Body of pancreas (tissue), 4 donors: ENCODE measurements around the gene RPH3AL. TPM values are rescaled to one million over a fixed set of nuclear protein-coding genes. Genes with fewer than 3 reads are reported as not detected.

Experiments
- ATAC-seq: fragments of 150-250 bp; one replicate; pipeline ENCODE4 v1.9.1; 2016
- DNase-seq, 4 donors: peaks; one replicate each; pipeline ENCODE4 v3.0.0-alpha.2; 2019
- H3K27ac ChIP-seq, 4 donors: fragments of 200-600 bp; sonication (generic); 1 replicate in 3 of 4; 2 replicates in 1 of 4; pipeline versions ENCODE4 v1.5.1 to v1.6.1; 2016 to 2019; ENCODE audit warnings: mild to moderate bottlenecking in 1 of 4, mixed read lengths in 1 of 4, moderate library complexity in 1 of 4
- H3K27me3 ChIP-seq, 2 donors: fragments of 200-600 bp; sonication (generic); one replicate each; pipeline ENCODE4 v1.6.0; 2016; ENCODE audit warnings: mild to moderate bottlenecking in 1 of 2
- H3K36me3 ChIP-seq, 2 donors: fragments of 200-600 bp; sonication (generic); replicated peaks in 1 of 2; 2 replicates each; pipeline ENCODE4 v1.5.1; 2016; ENCODE audit warnings: low read depth in 2 of 2; ENCODE audit not compliant: insufficient read depth in 1 of 2
- H3K4me1 ChIP-seq: fragments of 200-600 bp; sonication (generic); one replicate; pipeline ENCODE4 v1.6.0; 2016
- H3K4me3 ChIP-seq, 2 donors: fragments of 200-600 bp; sonication (generic); 1 replicate in 1 of 2; 2 replicates in 1 of 2; pipeline ENCODE4 v1.5.1; 2016 to 2019
- H3K9me3 ChIP-seq, 3 donors: fragments of 200-600 bp; sonication (generic); 1 replicate in 2 of 3; 2 replicates in 1 of 3; pipeline ENCODE4 v1.5.1; 2016
- CTCF ChIP-seq, 7 experiments: fragments of 450-650 bp in 4 of 7; fragments of 200-600 bp in 3 of 7; sonication (generic) in 3 of 7; IDR thresholded peaks; one replicate each; pipeline ENCODE4 v1.5.1; 2016 to 2019; ENCODE audit warnings: antibody characterized with exemption in 7 of 7
- POLR2A ChIP-seq, 3 donors: fragments of 450-650 bp; IDR thresholded peaks; one replicate each; pipeline ENCODE4 v1.6.1; 2016; ENCODE audit warnings: antibody characterized with exemption in 3 of 3, mild to moderate bottlenecking in 2 of 3
- WGBS, 2 donors: methylation state at CpG; one replicate each; pipeline ENCODE4 v1.1.5; 2017; 5-methylcytosine and 5-hydroxymethylcytosine counted together
- intact Hi-C: fragments of 100-400 bp; cut with DNase I; formaldehyde crosslinking; loops from one replicate; pipeline ENCODE4 v1.15.1; 2023
- total RNA-seq, 2 donors: library from RNA; depleted of rRNA; stranded (reverse); fragments of >200 nt; gene quantifications; one replicate each; pipeline ENCODE4 v1.1.0, GENCODE V29; 2016

RPH3AL gene
- total RNA-seq, 2 donors from 2014 or later, result 77.1 to 89.5 TPM

DNA sequence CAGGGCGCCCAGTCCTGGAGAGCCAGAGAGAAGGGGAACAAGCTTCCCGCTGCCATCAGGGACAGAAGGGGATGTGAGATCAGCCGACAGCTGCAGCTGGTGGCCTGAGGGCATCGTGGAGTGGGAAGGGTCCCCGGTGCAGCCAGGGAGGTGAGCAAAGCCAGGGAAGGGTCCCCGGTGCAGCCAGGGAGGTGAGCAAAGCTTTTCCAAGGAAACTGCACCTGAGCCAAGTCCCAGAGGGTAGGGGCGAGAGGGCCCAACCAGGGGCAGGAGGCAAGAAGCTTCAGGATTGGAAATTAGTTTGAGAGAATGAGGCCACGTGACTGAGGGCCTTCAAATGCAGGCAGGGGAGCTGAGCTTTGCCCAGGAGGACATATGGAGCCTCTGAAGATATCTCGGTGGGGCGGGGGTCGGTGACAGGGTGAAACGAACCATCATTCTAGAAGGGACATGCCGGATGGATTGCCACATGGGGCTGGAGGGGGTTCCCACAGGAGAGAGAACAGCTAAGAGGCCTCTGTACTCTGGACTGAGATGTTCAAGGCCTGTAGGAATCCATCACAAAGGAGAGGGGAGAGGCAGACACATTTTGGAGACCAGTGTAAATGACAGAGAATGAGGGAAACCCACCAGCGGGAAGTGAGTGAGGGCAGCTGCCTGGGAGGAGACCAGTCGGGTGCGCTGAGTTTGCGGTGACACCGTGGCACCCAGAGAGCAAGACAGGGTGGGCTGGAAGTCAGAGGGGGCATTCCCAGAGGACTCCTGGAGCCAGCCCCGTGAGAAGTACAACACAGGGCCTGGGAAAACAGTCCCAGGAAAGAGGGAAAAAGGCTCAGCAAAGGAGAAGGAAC lies 31.4 kb upstream of the RPH3AL start:
- intact Hi-C loops, result loop anchor here (5.0 kb wide), 1 partner anchor 67 kb away; no protein-coding TSS in a partner anchor

DNA sequence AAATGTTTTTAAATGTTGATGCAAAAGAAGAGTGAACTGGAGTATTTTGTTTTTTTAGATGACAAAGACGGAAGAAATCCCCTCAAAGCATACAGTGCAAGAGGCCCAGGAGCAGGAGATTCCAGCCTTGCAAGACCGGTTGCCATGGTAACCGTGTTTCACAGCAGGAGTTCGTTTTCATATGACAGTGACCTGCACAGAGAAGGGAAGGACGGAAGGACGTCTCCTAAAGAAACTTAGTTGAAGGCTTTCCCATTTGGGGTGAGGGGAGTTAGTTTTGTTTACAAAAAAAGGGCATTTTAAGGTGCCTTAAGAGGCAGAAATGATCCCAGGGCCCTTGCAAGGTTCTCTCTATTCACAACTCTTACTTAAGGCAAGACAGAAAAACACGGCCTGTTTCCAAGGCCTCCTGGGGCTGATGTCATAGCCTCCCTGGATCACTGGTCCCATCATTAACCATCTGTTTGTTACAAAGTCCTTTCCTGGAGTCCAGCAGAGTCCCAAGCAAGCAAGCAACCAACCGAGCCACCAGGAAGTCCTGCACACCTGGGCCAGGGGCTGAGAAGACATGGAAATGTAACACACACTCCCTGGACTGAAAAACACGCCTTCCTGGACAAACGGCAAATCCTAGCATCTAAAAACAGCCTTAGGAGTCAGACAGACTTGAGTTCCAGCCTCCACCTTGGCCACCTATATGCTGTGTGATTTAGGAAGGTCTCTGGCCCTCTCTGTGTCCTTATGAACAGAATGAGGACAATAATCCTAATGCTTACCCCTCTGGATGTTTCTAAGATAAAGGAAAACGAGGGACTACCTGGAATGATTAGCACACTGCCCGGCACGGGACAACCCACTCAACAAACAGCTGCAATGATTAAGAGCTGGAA lies 30.3 kb upstream of the RPH3AL start:
- no peaks in the 10 kb centered on the region for H3K27me3 ChIP-seq
- intact Hi-C loops, result loop anchor here (5.0 kb wide), 1 partner anchor 66 kb away; no protein-coding TSS in a partner anchor
- ATAC-seq (no peak), DNase-seq (peak in 3 of 4 donors; percentile 51 to 59 (median 55))
- no peak overlapping the region for H3K4me3 ChIP-seq
- H3K27ac ChIP-seq, result no peak overlapping the region
- TF ChIP-seq POLR2A (IDR thresholded peaks at IDR 0.05), result no peak
- no peak for TF ChIP-seq CTCF (IDR thresholded peaks at IDR 0.05)
- H3K9me3 ChIP-seq, result no peaks in the 10 kb centered on the region
- H3K4me1 ChIP-seq, result peaks cover 24% of the 10 kb centered on the region
- 57 to 64% methylated on average over 13 of the region's 13 CpGs for WGBS, 2 donors
- no peaks in the 10 kb centered on the region for H3K36me3 ChIP-seq

More for the DNA sequence above, 31.4 kb upstream of the RPH3AL start:
- Histone ChIP-seq H3K36me3 (no peaks in the 10 kb centered on the region), H3K4me3 (no peak overlapping the region), H3K4me1 (peaks cover 23% of the 10 kb centered on the region), H3K9me3 (no peaks in the 10 kb centered on the region), H3K27me3 (no peaks in the 10 kb centered on the region), H3K27ac (no peak overlapping the region)
- no peak for DNase-seq
- ATAC-seq, result no peak
- TF ChIP-seq POLR2A (IDR thresholded peaks at IDR 0.05) (no peak), CTCF (IDR thresholded peaks at IDR 0.05) (no peak)
- WGBS, 2 donors, result 85 to 86% methylated on average over 19 of the region's 19 CpGs

GRCh38 chr17:381941-382643 lies 29.5 kb upstream of the RPH3AL start:
- Histone ChIP-seq H3K9me3 (no peaks in the 10 kb centered on the region), H3K36me3 (no peaks in the 10 kb centered on the region), H3K4me1 (peaks cover 30% of the 10 kb centered on the region), H3K27ac (no peak overlapping the region), H3K27me3 (no peaks in the 10 kb centered on the region), H3K4me3 (no peak overlapping the region)
- DNase-seq (no peak), ATAC-seq (no peak)
- 85 to 87% methylated on average over 6 to 9 of the region's 9 CpGs for WGBS, 2 donors
- intact Hi-C loops, result loop anchor here (5.0 kb wide), 1 partner anchor 65 kb away; no protein-coding TSS in a partner anchor
- TF ChIP-seq POLR2A (IDR thresholded peaks at IDR 0.05) (no peak), CTCF (IDR thresholded peaks at IDR 0.05) (no peak)

DNA sequence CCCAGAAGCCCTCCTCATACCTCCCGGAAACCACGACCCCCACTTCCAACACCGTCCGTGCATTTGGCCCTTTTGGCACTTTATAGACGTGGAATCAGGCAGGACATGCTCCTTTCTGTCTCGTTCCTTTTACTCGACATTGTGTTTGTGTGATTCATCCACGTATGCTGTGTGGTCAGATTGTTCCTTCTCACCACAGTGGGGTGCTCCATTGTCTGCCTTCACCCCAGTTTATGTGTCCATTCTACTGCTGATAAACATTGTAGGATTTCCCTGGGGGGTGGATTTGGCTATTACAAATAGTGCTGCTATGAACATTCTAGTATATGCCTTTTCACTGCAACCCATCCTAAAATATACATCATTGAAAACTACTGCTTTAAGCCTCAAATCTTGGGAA lies 28.9 kb upstream of the RPH3AL start:
- Histone ChIP-seq H3K4me1 (peaks cover 35% of the 10 kb centered on the region), H3K36me3 (no peaks in the 10 kb centered on the region), H3K4me3 (no peak overlapping the region), H3K27me3 (no peaks in the 10 kb centered on the region), H3K27ac (no peak overlapping the region), H3K9me3 (no peaks in the 10 kb centered on the region)
- intact Hi-C loops, result loop anchor here (5.0 kb wide), 1 partner anchor 64 kb away; no protein-coding TSS in a partner anchor
- no peak for TF ChIP-seq POLR2A (IDR thresholded peaks at IDR 0.05)
- no peak for TF ChIP-seq CTCF (IDR thresholded peaks at IDR 0.05)
- no peak for DNase-seq
- ATAC-seq, result no peak
- 76 to 79% methylated on average over 8 of the region's 8 CpGs for WGBS, 2 donors
